ENCODE results near the gene LARGE1.

DNA sequence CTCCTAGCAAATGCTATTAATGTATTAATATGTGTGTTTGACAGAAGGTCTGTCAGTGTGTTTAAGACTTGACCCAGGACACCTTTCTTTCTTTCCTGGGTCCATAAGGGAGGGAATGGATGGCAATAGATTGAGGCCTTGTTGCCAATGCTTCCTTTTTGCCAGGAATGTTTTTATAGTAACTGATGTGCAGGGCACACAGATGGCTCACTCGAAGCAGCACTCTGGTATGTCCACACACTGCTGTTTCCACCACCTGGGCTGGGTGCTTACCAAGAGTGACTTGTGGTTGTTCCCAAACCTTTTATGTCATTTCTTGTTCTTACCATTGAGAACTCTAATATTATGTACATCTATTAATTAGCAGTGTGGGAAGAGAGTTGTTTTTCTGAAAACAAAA, 465.2 kb downstream of the LARGE1 start:
- no peak for TF ChIP-seq CTCF (IDR thresholded peaks at IDR 0.05; ENCODE audit: borderline replicate concordance, extremely low read depth, low read length, poor library complexity, severe bottlenecking)
- TF ChIP-seq EZH2 (IDR thresholded peaks at IDR 0.05; ENCODE audit: borderline replicate concordance, low read depth, low read length, severe bottlenecking): no peak

Data from DND-41 (cell line).